Measurements from ENCODE around the gene PLK4.
"Not testable (repeated sequence)": the region's sequence is repeated elsewhere in the genome, so short reads cannot be mapped to it uniquely, and the experiment has no call there.

Gene PLK4

GRCh38 chr4:127916512-127916911 is 35.8 kb downstream of the PLK4 start:
- DNase-seq = no peak

DNA sequence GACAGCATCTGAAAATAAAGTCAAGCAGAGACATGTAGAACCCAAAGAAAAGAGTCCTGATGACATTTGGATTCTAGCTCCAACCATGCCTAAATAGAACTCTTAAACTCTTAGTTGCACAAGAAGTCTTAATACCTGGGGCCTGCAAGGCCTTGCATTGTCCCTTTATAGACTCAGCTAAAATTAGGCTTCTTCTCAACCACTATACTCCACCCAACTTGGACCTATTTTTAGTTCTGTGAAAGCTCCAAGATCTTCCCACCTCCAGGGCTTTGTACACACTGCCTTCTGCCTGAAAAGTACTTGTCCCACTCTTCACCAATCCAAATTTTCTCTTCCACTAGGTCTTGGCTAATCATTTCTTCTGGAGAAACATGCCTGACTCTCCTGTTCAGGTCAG is 36.5 kb downstream of the PLK4 start:
- no peak for DNase-seq

- DNase-seq = no peak
These were observed 39.8 kb downstream of the PLK4 start for GRCh38 chr4:127920521-127920920.

GRCh38 chr4:127922226-127922625 is 41.5 kb downstream of the PLK4 start:
- DNase-seq = no peak

- DNase-seq = not testable (repeated sequence)
These were observed 45.0 kb downstream of the PLK4 start for GRCh38 chr4:127925720-127926119.

- DNase-seq = no peak
These were observed 49.5 kb downstream of the PLK4 start for GRCh38 chr4:127930175-127930574.

DNA sequence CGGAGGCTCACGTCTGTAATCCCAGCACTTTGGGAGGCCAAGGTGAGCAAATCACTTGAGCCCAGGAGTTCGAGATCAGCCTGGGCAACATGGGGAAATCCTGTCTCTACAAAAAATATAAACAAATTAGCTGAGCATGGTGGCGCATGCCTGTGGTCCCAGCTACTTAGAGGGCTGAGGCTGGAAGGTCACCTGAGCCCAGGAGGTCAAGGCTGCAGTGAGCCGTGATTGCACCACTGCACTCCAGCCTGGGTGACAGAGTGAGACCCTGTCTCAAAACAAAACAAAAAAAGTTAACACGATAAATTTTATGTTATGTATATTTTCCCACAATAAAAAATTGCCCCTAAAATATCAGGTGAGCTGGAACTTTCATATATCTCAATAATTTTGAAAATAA is 51.1 kb downstream of the PLK4 start:
- DNase-seq = not testable (repeated sequence)

DNA sequence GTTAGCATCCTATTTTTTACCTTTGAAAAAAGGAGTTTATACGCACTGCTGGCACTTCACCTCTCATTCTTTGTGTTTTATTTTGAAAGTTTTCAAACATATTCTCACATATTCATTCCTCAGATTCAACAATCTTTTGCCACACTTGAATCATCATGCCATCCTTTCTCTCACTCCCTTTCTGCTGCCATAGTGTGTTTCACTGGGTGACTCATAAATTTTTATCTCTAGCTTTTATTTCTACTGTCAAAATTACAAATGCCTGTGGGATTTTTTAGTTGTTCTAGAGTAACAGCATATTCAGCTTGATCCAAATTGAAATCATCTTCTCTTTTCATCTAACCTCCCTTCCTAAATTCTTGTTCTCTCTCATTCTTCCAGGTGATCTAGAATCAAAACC is 56.3 kb downstream of the PLK4 start:
- no peak for DNase-seq

All from activated CD4-positive, alpha-beta T cell treated with anti-CD3 and anti-CD28 coated beads for 1 hour (primary cell).